Measurements from ENCODE around the gene CELA2A. TPM values are rescaled to one million over a fixed set of nuclear protein-coding genes. Genes with fewer than 3 reads are reported as not detected.
"Not testable (repeated sequence)": the region's sequence is repeated elsewhere in the genome, so short reads cannot be mapped to it uniquely, and the experiment has no call there.

CELA2A gene
- total RNA-seq, 1 donor from 2014 or later, result not detected

GRCh38 chr1:15444468-15445389 is 11.8 kb upstream of the CELA2A start:
- peak; percentile 69 for DNase-seq (ENCODE audit: low spot score)

DNA sequence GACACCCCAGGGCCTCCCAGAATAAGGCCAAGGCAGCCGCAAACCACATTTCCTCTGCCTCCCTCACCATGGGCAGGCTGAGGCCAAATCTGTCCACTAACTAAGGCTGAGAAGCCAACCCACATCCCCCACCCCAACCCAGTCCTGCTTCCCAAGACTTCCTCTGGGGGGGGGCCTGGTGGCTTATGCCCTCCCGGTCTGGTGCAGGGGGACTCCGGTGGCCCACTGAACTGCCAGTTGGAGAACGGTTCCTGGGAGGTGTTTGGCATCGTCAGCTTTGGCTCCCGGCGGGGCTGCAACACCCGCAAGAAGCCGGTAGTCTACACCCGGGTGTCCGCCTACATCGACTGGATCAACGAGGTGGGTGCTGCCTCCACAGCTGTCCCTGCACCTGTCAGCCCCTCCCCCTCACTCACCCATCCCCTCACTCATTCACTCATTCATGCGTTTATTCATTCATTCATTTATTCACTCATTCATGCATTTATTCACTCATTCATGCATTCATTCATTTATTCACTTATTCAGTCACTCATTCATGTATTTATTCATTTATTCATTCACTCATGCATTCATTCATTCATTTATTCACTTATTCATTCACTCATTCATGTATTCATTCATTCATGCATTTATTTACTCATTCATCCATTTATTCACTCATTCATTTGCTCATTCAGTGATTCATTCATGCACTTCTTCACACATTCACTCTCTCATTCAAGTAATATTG is 11.0 kb upstream of the CELA2A start:
- DNase-seq (ENCODE audit: low spot score), result no peak

DNA sequence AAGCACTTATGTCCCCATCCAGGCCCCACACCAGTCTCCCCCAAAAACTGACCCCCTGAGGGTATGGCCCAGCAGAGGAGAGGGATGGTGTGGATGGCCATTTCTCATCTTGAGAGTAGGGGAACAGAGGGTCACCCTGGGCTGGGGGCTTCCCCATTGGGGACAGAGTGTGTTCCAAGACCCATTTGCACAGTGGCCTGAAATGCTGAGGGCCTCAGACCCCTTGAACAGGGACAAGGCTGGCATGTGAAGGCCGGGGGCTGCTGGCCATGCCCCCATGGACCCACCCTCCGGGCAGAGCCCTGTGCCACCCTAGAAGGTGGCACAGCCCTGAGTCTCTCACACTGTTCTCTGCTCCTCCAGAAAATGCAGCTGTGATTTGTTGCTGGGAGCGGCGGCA is 10.3 kb upstream of the CELA2A start:
- DNase-seq (ENCODE audit: low spot score), result no peak

DNA sequence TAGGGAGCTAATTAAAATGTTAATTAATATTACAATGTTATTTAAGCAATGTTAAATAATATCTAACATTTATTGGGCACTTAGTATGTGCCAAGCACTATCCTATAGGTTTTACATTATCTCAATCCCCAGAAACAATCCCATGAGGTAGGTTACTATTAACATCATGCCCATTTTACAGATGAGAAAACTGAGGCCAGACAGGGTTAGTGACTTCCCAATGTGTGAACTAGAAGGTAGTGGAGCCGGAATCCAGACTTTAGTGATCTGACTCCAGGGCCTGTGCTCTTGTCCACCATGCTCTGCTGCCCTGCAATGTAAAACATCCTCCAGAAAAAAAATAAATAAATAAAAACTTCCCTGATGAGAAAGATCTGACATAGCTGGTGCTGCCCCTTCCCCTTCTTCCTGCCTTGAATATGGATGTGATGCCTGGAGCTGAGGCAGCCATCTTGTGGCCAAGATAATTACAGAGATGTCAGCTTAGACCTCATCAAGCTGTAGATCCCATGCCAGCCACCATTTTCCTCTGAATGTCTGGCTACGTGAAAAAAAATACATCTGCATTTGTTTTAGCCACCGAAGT is 7.6 kb upstream of the CELA2A start:
- no peak for DNase-seq (ENCODE audit: low spot score)

- no peak for DNase-seq (ENCODE audit: low spot score)
Measured at GRCh38 chr1:15449567-15449966, 7.0 kb upstream of the CELA2A start.

DNA sequence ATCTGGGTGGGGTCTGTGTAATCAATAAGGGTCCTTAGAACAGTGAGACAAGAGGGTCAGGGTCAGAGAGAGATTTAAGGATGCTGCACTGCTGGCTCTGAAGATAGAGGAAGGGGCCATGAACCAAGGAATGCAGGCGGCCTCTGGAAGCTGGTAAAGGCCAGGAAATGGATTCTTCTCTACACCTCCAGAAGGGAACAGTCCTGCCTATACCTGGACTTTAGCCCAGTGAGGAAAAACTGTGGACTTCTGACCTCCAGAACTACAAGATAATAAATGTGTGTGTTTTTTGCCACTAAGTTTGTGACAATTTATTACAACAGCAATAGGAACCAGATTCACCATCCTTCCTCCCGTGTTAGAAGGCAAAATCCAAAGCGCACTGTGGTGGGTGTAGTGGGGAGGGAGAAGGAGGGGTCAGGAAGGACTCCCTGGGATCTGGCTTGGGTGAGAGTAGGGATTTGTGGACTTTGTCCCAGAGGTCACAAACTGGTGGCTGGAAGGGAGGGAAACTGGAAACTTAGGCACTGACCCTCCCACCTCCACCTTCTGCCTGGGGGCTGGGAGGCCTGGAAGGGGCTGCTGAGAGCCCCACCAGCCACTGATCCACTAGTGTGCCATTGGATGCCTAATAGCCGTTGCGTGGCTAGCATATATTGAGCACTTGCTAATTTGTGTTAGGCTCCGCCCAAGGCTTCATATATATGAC is 5.4 kb upstream of the CELA2A start:
- no peak for DNase-seq (ENCODE audit: low spot score)

DNA sequence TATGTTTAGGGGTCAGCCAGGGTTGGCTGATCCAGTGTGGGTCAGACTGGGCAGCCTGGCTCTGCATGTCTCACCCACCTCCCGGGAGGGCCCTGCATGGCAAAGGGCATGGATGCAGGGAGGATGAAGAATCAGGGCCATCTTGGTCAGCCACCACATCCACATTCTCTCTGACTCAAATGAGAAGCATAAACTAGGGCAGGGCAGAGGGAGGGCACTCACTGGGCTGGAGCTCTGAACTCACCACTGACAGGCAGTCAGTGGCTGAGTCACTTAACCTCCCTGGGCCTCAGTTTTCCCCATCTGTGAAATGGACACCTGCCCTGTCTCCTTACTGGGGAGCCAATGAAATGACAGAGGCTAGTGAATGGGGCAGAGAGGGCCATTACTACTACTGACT is 4.3 kb upstream of the CELA2A start:
- DNase-seq (ENCODE audit: low spot score), result no peak

DNA sequence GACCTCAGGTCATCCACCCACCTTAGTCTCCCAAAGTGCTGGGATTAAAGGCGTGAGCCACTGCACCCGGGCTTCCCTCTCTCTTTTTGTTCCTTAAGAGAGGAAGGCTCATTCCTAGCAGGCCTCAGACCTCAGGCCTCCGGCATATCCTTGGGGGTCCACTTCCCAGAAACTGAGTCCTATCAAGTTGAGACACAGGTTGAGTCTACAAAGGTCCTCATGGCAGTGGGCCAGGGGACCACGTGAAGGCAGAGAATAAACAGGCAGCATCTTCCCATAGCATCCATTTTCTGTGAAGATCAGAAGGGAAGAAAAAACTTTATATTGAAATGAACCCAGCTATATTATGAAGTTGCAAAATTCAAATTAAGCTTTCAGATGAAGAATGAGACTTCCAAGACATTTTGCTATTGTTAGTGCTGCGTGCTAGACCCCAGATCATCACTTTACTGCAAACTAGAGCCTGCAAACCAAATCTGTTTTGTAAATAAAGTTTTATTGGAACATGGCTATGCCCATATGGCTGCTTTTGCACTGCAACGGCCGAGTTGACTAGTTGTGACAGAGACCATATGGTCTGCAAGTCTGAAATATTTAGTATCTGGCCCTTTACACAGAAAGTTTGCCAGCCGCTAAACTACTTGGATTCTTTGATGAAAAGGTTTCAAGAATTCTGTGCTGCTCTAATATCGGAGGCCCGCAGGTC is 3.5 kb upstream of the CELA2A start:
- DNase-seq (ENCODE audit: low spot score), result peak; percentile 56

DNA sequence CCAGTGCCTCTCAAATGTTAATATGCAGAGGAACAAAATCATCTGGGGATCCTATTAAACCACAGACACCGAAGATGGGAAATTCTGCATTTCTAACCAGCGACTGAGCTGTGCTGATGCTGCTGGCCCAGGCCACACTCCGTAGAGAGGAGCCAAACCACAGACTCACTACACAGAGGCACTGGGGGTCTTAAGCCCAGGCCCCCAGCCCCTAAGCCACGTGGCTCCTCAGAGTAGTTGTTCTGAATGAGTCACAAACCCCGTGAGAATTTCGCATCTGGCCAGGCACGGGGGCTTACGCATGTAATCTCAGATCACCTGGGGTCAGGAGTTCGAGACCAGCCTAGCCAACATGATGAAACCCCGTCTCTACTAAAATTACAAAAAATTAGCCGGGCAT is 2.8 kb upstream of the CELA2A start:
- DNase-seq (ENCODE audit: low spot score), result no peak

DNA sequence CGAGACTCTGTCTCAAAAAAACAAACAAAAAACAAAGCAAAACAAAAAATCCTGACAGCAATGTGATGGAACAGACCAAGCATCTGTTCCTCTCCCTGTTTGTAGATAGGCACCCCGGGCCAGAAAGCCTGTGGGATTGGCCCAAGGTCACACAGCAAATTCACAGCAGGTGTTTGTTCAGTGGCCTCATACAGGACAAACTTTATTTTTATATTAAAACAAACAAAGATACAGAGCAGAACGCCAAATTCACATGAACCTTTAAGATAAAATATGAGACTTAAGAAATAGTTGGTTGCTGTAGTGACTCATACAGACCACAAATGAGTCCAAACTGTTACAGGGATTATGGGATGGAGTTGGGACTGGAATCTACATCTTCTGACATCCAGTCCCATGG is 2.3 kb upstream of the CELA2A start:
- peak; percentile 74 for DNase-seq (ENCODE audit: low spot score)

DNA sequence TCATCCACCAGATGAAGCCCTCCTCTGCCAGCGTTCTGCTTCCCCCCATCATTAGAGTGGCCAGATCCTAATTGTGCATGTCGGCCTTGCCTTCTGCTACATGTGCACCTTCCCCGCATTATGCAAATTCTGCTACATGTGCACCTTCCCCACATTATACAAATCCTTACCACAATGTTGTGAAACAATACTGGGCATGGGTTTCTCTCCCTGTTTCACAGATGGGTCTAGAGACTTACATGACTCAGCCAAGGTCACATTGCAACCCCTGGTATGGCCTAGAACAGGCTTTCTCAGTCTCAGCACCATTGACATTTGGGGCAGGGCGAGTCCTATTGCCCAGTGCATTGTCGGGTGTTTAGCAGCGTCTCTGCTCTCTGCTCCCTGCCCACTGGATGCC is 1.0 kb upstream of the CELA2A start:
- no peak for DNase-seq (ENCODE audit: low spot score)

DNA sequence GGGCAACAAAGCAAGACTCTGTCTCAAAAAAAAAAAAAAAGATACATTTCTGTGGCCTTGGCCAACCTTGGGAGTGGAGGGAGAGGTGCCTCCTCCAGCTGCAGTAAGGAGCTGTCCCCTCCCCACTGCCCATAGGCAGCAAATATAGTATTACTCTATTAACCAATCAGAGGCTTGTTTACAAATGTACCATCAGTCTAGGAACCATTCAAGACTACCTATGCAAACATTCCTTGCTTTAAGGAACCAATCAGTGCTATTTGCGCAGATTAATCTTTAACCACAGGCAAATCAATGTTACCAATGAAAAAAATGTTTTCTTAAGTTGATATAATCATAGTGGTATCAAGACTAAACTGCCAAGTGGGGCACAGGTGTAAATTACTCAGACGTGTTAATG is 1.1 kb downstream of the CELA2A start:
- no peak for DNase-seq (ENCODE audit: low spot score)

GRCh38 chr1:15458388-15458787 is 1.9 kb downstream of the CELA2A start:
- not testable (repeated sequence) for DNase-seq (ENCODE audit: low spot score)

DNA sequence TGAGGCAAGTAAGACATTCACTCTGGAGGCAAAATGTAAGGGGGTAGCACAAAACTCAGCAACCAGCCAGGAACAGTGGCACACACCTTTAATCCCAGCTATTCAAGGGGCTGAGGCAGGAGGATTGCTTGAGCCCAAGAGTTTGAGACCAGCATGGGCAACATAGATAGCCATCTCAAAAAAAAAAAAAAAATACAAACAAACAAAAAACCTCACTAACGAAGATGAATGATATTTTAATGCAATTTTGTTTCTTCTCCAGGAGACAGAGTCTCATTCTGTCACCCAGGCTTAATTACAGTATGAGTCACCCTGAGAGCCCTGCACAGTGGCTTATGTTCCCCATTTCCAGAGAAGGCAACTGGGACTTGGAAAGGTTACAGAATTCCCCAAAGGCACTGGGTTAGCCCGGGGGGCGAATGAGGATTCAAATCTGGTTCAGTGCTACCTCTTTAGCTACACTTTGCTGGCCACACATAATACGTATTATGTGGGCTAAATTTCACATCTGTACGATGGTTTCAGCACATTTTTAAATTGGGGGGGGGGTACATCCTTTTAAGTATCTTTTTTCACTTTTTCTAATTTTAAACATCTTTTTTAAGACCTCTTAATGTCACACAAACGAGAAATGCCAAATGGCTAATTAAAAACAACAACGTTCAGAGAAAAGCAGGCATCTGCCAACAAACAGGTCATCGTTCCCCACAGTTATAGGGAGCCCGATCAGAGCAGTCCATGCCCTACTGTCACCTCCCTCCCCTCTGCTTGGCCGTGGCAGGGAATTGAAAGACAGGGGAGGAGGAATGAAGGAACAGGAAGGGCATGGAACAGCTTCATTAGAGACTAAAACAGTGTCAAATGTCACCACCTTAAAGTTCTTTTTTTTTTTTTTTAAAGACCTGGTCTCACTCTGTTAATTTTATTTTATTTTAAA is 3.5 kb downstream of the CELA2A start:
- no peak for DNase-seq (ENCODE audit: low spot score)

- no peak for DNase-seq (ENCODE audit: low spot score)
Measured at GRCh38 chr1:15460708-15461095, 4.2 kb downstream of the CELA2A start.

DNA sequence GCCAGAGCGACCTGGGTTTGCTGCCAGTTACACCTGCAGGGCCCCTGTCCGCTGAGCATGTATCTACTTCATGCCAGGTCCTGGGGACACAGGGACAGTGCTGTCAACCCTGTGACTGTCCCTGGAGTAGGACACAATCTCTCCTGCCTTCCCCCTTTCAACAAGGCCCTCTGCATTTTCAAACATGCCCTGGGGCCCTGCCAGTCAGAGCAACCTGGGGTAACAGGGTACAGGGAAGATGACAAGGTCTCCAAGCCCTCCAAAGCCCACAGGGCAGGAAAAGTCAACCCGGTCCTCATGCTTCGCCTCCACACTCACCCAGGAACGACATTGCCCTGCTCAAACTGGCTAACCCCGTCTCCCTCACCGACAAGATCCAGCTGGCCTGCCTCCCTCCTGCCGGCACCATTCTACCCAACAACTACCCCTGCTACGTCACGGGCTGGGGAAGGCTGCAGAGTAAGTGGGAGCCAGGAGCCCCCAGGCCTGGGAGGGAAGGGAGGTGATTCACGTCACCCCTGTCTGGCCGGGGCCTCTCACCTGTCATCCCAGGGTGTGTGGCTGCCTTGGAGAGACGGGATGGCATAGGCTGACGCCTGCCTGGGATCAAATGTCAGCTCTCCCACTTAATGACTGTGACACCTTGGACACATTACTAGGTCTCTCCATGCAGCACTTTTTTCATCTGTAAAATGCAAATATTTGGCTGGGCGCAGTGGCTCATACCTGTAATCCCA is 6.7 kb downstream of the CELA2A start:
- not testable (repeated sequence) for DNase-seq (ENCODE audit: low spot score)

- not testable (repeated sequence) for DNase-seq (ENCODE audit: low spot score)
Measured at GRCh38 chr1:15463926-15464322, 7.4 kb downstream of the CELA2A start.

GRCh38 chr1:15465674-15466073 is 9.1 kb downstream of the CELA2A start:
- DNase-seq (ENCODE audit: low spot score), result no peak

- not testable (repeated sequence) for DNase-seq (ENCODE audit: low spot score)
Measured at GRCh38 chr1:15466955-15467625, 10.6 kb downstream of the CELA2A start.
